Gastrocnemius medialis (tissue), 4 donors: Measurements from ENCODE around the gene JCHAIN.

Experiments used
- CTCF ChIP-seq, 5 experiments: fragments of 450-650 bp in 3 of 5; fragments of 200-600 bp in 2 of 5; sonication (generic) in 2 of 5; IDR thresholded peaks in 4 of 5; conservative IDR thresholded peaks in 1 of 5; 1 replicate in 4 of 5; 2 replicates in 1 of 5; pipeline ENCODE4 v1.5.1; 2016 to 2019; ENCODE audit warnings: antibody characterized with exemption in 5 of 5, mild to moderate bottlenecking in 3 of 5, moderate library complexity in 3 of 5
- POLR2A ChIP-seq, 2 donors: fragments of 450-650 bp; IDR thresholded peaks; one replicate each; pipeline ENCODE4 v1.6.1; 2017; ENCODE audit warnings: antibody characterized with exemption in 2 of 2, mild to moderate bottlenecking in 2 of 2, moderate library complexity in 2 of 2

GRCh38 chr4:70637239-70637913 is 28.9 kb downstream of the JCHAIN start:
- TF ChIP-seq POLR2A (IDR thresholded peaks at IDR 0.05) = no peak
- TF ChIP-seq CTCF (IDR thresholded peaks at IDR 0.05 in 4 of 5, conservative IDR thresholded peaks at IDR 0.05 in 1 of 5) = no peak
